ENCODE data around the gene ZHX3. TPM values are rescaled to one million over a fixed set of nuclear protein-coding genes. Genes with fewer than 3 reads are reported as not detected.

ZHX3 gene
- total RNA-seq, 1 experiment from 2014 or later, result 5.9 TPM

GRCh38 chr20:41231136-41231535 lies 86.4 kb downstream of the ZHX3 start:
- no peak overlapping the region for H3K4me2 ChIP-seq (ENCODE audit: low read depth, low read length, poor library complexity, severe bottlenecking)
- no peaks in the 10 kb centered on the region for H3K27me3 ChIP-seq (ENCODE audit: low read length)
- no peak overlapping the region for H3K27ac ChIP-seq (ENCODE audit: low read length)
- H3K4me1 ChIP-seq (ENCODE audit: low read length), result peaks cover 2% of the 10 kb centered on the region
- H3K79me2 ChIP-seq (ENCODE audit: low read length), result no peaks in the 10 kb centered on the region
- no peak overlapping the region for H2AFZ ChIP-seq (ENCODE audit: low read length)
- no peak overlapping the region for H3K9ac ChIP-seq (ENCODE audit: low read length)
- no peaks in the 10 kb centered on the region for H3K9me2 ChIP-seq (replicated peaks; ENCODE audit: insufficient read depth, low read length)
- DNase-seq, result no peak
- H3K4me3 ChIP-seq (ENCODE audit: low read length), result no peak overlapping the region
- peaks cover 7% of the 10 kb centered on the region; the same call in 1 of the 2 replicates for H4K20me1 ChIP-seq (ENCODE audit: insufficient read depth, low read depth, low read length)
- H3K9me3 ChIP-seq (ENCODE audit: low read length), result no peaks in the 10 kb centered on the region
- H3K36me3 ChIP-seq (ENCODE audit: insufficient read depth, low read length), result no peaks in the 10 kb centered on the region

GRCh38 chr20:41230136-41230535 lies 87.4 kb downstream of the ZHX3 start:
- peaks cover 2% of the 10 kb centered on the region for H3K4me1 ChIP-seq (ENCODE audit: low read length)

GRCh38 chr20:41229259-41229658 lies 88.3 kb downstream of the ZHX3 start:
- Histone ChIP-seq H2AFZ (ENCODE audit: low read length) (no peak overlapping the region), H3K27me3 (ENCODE audit: low read length) (no peaks in the 10 kb centered on the region), H3K4me3 (ENCODE audit: low read length) (no peak overlapping the region), H3K27ac (ENCODE audit: low read length) (no peak overlapping the region), H3K9me3 (ENCODE audit: low read length) (no peaks in the 10 kb centered on the region), H3K9me2 (replicated peaks; ENCODE audit: insufficient read depth, low read length) (no peaks in the 10 kb centered on the region), H3K79me2 (ENCODE audit: low read length) (no peaks in the 10 kb centered on the region), H3K4me2 (ENCODE audit: low read depth, low read length, poor library complexity, severe bottlenecking) (no peak overlapping the region), H3K36me3 (ENCODE audit: insufficient read depth, low read length) (no peaks in the 10 kb centered on the region), H4K20me1 (ENCODE audit: insufficient read depth, low read depth, low read length) (peaks cover 2% of the 10 kb centered on the region; the same call in 1 of the 2 replicates), H3K9ac (ENCODE audit: low read length) (no peak overlapping the region), H3K4me1 (ENCODE audit: low read length) (peaks cover 2% of the 10 kb centered on the region)
- DNase-seq, result no peak

More at GRCh38 chr20:41230136-41230535, 87.4 kb downstream of the ZHX3 start:
- H3K27me3 ChIP-seq (ENCODE audit: low read length), result no peaks in the 10 kb centered on the region
- peaks cover 7% of the 10 kb centered on the region; the same call in 1 of the 2 replicates for H4K20me1 ChIP-seq (ENCODE audit: insufficient read depth, low read depth, low read length)
- H3K27ac ChIP-seq (ENCODE audit: low read length), result no peak overlapping the region
- H3K4me3 ChIP-seq (ENCODE audit: low read length), result no peak overlapping the region
- H3K9me3 ChIP-seq (ENCODE audit: low read length), result no peaks in the 10 kb centered on the region
- H3K79me2 ChIP-seq (ENCODE audit: low read length), result no peaks in the 10 kb centered on the region
- no peak overlapping the region for H3K9ac ChIP-seq (ENCODE audit: low read length)
- no peak overlapping the region for H3K4me2 ChIP-seq (ENCODE audit: low read depth, low read length, poor library complexity, severe bottlenecking)
- no peak for DNase-seq
- H3K36me3 ChIP-seq (ENCODE audit: insufficient read depth, low read length), result no peaks in the 10 kb centered on the region
- H3K9me2 ChIP-seq (replicated peaks; ENCODE audit: insufficient read depth, low read length), result no peaks in the 10 kb centered on the region
- H2AFZ ChIP-seq (ENCODE audit: low read length), result no peak overlapping the region

- Histone ChIP-seq H3K4me3 (ENCODE audit: low read length) (no peak overlapping the region), H3K4me2 (ENCODE audit: low read depth, low read length, poor library complexity, severe bottlenecking) (no peak overlapping the region), H3K36me3 (ENCODE audit: insufficient read depth, low read length) (no peaks in the 10 kb centered on the region), H3K9me3 (ENCODE audit: low read length) (no peaks in the 10 kb centered on the region), H3K9me2 (replicated peaks; ENCODE audit: insufficient read depth, low read length) (no peaks in the 10 kb centered on the region), H4K20me1 (ENCODE audit: insufficient read depth, low read depth, low read length) (no peaks in the 10 kb centered on the region), H3K27ac (ENCODE audit: low read length) (no peak overlapping the region), H3K9ac (ENCODE audit: low read length) (no peak overlapping the region), H3K4me1 (ENCODE audit: low read length) (peaks cover 2% of the 10 kb centered on the region), H3K79me2 (ENCODE audit: low read length) (no peaks in the 10 kb centered on the region), H2AFZ (ENCODE audit: low read length) (no peak overlapping the region), H3K27me3 (ENCODE audit: low read length) (no peaks in the 10 kb centered on the region)
- DNase-seq, result no peak
Observed at GRCh38 chr20:41228858-41229257, 88.7 kb downstream of the ZHX3 start.

- no peak for DNase-seq
- no peak overlapping the region for H3K9ac ChIP-seq (ENCODE audit: low read length)
- H3K4me3 ChIP-seq (ENCODE audit: low read length), result no peak overlapping the region
- no peak overlapping the region for H2AFZ ChIP-seq (ENCODE audit: low read length)
- no peaks in the 10 kb centered on the region for H3K9me3 ChIP-seq (ENCODE audit: low read length)
- no peaks in the 10 kb centered on the region for H4K20me1 ChIP-seq (ENCODE audit: insufficient read depth, low read depth, low read length)
- H3K4me1 ChIP-seq (ENCODE audit: low read length), result no peaks in the 10 kb centered on the region
- no peaks in the 10 kb centered on the region for H3K36me3 ChIP-seq (ENCODE audit: insufficient read depth, low read length)
- H3K27me3 ChIP-seq (ENCODE audit: low read length), result no peaks in the 10 kb centered on the region
- no peaks in the 10 kb centered on the region for H3K79me2 ChIP-seq (ENCODE audit: low read length)
- H3K4me2 ChIP-seq (ENCODE audit: low read depth, low read length, poor library complexity, severe bottlenecking), result no peak overlapping the region
- no peaks in the 10 kb centered on the region for H3K9me2 ChIP-seq (replicated peaks; ENCODE audit: insufficient read depth, low read length)
- H3K27ac ChIP-seq (ENCODE audit: low read length), result no peak overlapping the region
Observed at GRCh38 chr20:41226426-41226825, 91.1 kb downstream of the ZHX3 start.

GRCh38 chr20:41225091-41225490 lies 92.4 kb downstream of the ZHX3 start:
- Histone ChIP-seq H3K27ac (ENCODE audit: low read length) (no peak overlapping the region), H3K9me2 (replicated peaks; ENCODE audit: insufficient read depth, low read length) (no peaks in the 10 kb centered on the region)
- no peak for DNase-seq

GRCh38 chr20:41224281-41224680 lies 93.2 kb downstream of the ZHX3 start:
- H3K27me3 ChIP-seq (ENCODE audit: low read length), result no peaks in the 10 kb centered on the region
- H3K27ac ChIP-seq (ENCODE audit: low read length), result no peak overlapping the region
- H3K36me3 ChIP-seq (ENCODE audit: insufficient read depth, low read length), result no peaks in the 10 kb centered on the region
- no peak overlapping the region for H3K9ac ChIP-seq (ENCODE audit: low read length)
- H3K79me2 ChIP-seq (ENCODE audit: low read length), result no peaks in the 10 kb centered on the region
- no peaks in the 10 kb centered on the region for H3K4me1 ChIP-seq (ENCODE audit: low read length)
- H4K20me1 ChIP-seq (ENCODE audit: insufficient read depth, low read depth, low read length), result peaks cover 4% of the 10 kb centered on the region; the same call in 1 of the 2 replicates
- no peak overlapping the region for H3K4me3 ChIP-seq (ENCODE audit: low read length)
- H3K9me2 ChIP-seq (replicated peaks; ENCODE audit: insufficient read depth, low read length), result no peaks in the 10 kb centered on the region
- no peak overlapping the region for H2AFZ ChIP-seq (ENCODE audit: low read length)
- H3K4me2 ChIP-seq (ENCODE audit: low read depth, low read length, poor library complexity, severe bottlenecking), result no peak overlapping the region
- no peaks in the 10 kb centered on the region for H3K9me3 ChIP-seq (ENCODE audit: low read length)
- no peak for DNase-seq

More at GRCh38 chr20:41225091-41225490, 92.4 kb downstream of the ZHX3 start:
- no peaks in the 10 kb centered on the region for H3K4me1 ChIP-seq (ENCODE audit: low read length)
- H3K27me3 ChIP-seq (ENCODE audit: low read length), result no peaks in the 10 kb centered on the region
- H3K9ac ChIP-seq (ENCODE audit: low read length), result no peak overlapping the region
- H3K36me3 ChIP-seq (ENCODE audit: insufficient read depth, low read length), result no peaks in the 10 kb centered on the region
- no peaks in the 10 kb centered on the region for H3K9me3 ChIP-seq (ENCODE audit: low read length)
- no peak overlapping the region for H3K4me3 ChIP-seq (ENCODE audit: low read length)
- no peak overlapping the region for H2AFZ ChIP-seq (ENCODE audit: low read length)
- 0 out of 2 replicates have a peak, but pooled peaks cover under 1% of the 10 kb centered on the region for H4K20me1 ChIP-seq (ENCODE audit: insufficient read depth, low read depth, low read length)
- H3K79me2 ChIP-seq (ENCODE audit: low read length), result no peaks in the 10 kb centered on the region
- H3K4me2 ChIP-seq (ENCODE audit: low read depth, low read length, poor library complexity, severe bottlenecking), result no peak overlapping the region

- Histone ChIP-seq H4K20me1 (ENCODE audit: insufficient read depth, low read depth, low read length) (peaks cover 4% of the 10 kb centered on the region; the same call in 1 of the 2 replicates), H3K9me3 (ENCODE audit: low read length) (no peaks in the 10 kb centered on the region), H3K79me2 (ENCODE audit: low read length) (no peaks in the 10 kb centered on the region), H3K36me3 (ENCODE audit: insufficient read depth, low read length) (no peaks in the 10 kb centered on the region), H3K4me2 (ENCODE audit: low read depth, low read length, poor library complexity, severe bottlenecking) (no peak overlapping the region), H3K4me1 (ENCODE audit: low read length) (no peaks in the 10 kb centered on the region), H3K27ac (ENCODE audit: low read length) (no peak overlapping the region), H3K27me3 (ENCODE audit: low read length) (no peaks in the 10 kb centered on the region), H2AFZ (ENCODE audit: low read length) (no peak overlapping the region), H3K9me2 (replicated peaks; ENCODE audit: insufficient read depth, low read length) (no peaks in the 10 kb centered on the region), H3K9ac (ENCODE audit: low read length) (no peak overlapping the region), H3K4me3 (ENCODE audit: low read length) (no peak overlapping the region)
- no peak for DNase-seq
Observed at GRCh38 chr20:41223112-41223511, 94.4 kb downstream of the ZHX3 start.

- H3K27ac ChIP-seq (ENCODE audit: low read length), result no peak overlapping the region
- H3K36me3 ChIP-seq (ENCODE audit: insufficient read depth, low read length), result no peaks in the 10 kb centered on the region
- no peak overlapping the region for H3K9ac ChIP-seq (ENCODE audit: low read length)
- H3K79me2 ChIP-seq (ENCODE audit: low read length), result no peaks in the 10 kb centered on the region
- no peaks in the 10 kb centered on the region for H3K9me2 ChIP-seq (replicated peaks; ENCODE audit: insufficient read depth, low read length)
- no peaks in the 10 kb centered on the region for H3K9me3 ChIP-seq (ENCODE audit: low read length)
- no peak overlapping the region for H3K4me2 ChIP-seq (ENCODE audit: low read depth, low read length, poor library complexity, severe bottlenecking)
- DNase-seq, result no peak
- peaks cover 4% of the 10 kb centered on the region; the same call in 1 of the 2 replicates for H4K20me1 ChIP-seq (ENCODE audit: insufficient read depth, low read depth, low read length)
- no peak overlapping the region for H3K4me3 ChIP-seq (ENCODE audit: low read length)
- no peaks in the 10 kb centered on the region for H3K4me1 ChIP-seq (ENCODE audit: low read length)
- no peak overlapping the region for H2AFZ ChIP-seq (ENCODE audit: low read length)
- H3K27me3 ChIP-seq (ENCODE audit: low read length), result no peaks in the 10 kb centered on the region
Observed at GRCh38 chr20:41222703-41223102, 94.8 kb downstream of the ZHX3 start.

All from Karpas-422 (cell line).